GM23338 (cell line): ENCODE results near the gene KCNJ11.

Experiments used
- EZH2 ChIP-seq: fragments of 200-600 bp; sonication (generic); IDR thresholded peaks from one replicate; pipeline ENCODE4 v1.8.0; 2017; ENCODE audit warnings: antibody characterized with exemption, mild to moderate bottlenecking, low read depth; ENCODE audit not compliant: unreplicated experiment
- EZH2phosphoT487 ChIP-seq: fragments of 200-600 bp; sonication (generic); IDR thresholded peaks from one replicate; pipeline ENCODE4 v1.8.1; 2018; ENCODE audit warnings: antibody characterized with exemption; ENCODE audit not compliant: unreplicated experiment
- JUNB ChIP-seq: IDR thresholded peaks from one replicate; pipeline ENCODE4 v1.6.1; 2016; ENCODE audit warnings: antibody characterized with exemption; ENCODE audit not compliant: unreplicated experiment
- POLR2AphosphoS5 ChIP-seq: IDR thresholded peaks from 2 replicates; pipeline ENCODE4 v1.6.1; 2016; ENCODE audit warnings: antibody characterized with exemption, low read depth
- TF ChIP-seq, protein P1 (sequence below), 2 experiments: fragments of 200-600 bp in 1 of 2; sonication (generic) in 1 of 2; conservative IDR thresholded peaks; 2 replicates each; pipeline versions ENCODE4 v1.5.1 to v1.6.1; 2016 to 2017; ENCODE audit warnings: antibody characterized with exemption in 2 of 2, low read depth in 2 of 2, mild to moderate bottlenecking in 2 of 2, moderate library complexity in 1 of 2

DNA sequence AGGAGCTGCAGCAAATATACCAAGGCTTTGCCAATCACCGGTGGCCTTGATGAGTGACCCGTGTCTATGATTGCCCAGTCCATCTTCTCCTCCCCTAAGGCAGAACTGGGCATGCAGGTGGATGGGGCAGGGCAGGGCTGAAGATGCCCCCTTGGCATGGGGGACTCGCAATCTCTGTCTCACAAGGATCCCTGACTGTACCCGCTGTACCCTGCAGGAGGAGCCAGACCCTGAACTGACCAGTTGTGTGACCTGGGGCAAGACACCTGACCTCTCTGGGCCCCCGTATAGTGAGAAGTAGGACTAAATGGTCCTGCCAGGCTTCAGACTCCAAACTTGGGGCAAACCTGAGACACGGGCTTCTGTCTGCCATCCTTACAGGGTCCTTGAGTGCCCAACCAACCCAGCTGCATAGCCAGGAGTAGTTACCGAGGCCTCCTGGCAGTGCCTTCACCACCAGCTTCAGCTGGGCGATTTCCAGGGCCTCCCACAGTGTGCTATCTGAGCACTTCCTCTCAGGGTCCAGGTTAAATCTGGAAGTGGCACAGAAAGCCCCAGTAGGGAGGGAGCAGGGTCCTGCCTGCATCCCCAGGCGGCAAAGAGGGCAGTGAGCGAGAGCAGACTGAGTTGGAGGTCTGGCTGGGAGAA, 6.4 kb upstream of the KCNJ11 start:
- TF ChIP-seq, protein P1, sequence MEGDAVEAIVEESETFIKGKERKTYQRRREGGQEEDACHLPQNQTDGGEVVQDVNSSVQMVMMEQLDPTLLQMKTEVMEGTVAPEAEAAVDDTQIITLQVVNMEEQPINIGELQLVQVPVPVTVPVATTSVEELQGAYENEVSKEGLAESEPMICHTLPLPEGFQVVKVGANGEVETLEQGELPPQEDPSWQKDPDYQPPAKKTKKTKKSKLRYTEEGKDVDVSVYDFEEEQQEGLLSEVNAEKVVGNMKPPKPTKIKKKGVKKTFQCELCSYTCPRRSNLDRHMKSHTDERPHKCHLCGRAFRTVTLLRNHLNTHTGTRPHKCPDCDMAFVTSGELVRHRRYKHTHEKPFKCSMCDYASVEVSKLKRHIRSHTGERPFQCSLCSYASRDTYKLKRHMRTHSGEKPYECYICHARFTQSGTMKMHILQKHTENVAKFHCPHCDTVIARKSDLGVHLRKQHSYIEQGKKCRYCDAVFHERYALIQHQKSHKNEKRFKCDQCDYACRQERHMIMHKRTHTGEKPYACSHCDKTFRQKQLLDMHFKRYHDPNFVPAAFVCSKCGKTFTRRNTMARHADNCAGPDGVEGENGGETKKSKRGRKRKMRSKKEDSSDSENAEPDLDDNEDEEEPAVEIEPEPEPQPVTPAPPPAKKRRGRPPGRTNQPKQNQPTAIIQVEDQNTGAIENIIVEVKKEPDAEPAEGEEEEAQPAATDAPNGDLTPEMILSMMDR (conservative IDR thresholded peaks at IDR 0.05; ENCODE audit: low read depth in 2 of 2), result peak; percentile 24 to 47; a peak in 2 of 4 replicates
- TF ChIP-seq POLR2AphosphoS5 (no peak), EZH2 (no peak), JUNB (no peak), EZH2phosphoT487 (no peak)
